CD4-positive, alpha-beta T cell treated with Interferon gamma for 1 hour (primary cell): Measurements from ENCODE around the gene MAPT.

Source experiments
- DNase-seq: peaks from one replicate; pipeline ENCODE4 v3.0.0-alpha.2; 2020

The MAPT gene

DNA sequence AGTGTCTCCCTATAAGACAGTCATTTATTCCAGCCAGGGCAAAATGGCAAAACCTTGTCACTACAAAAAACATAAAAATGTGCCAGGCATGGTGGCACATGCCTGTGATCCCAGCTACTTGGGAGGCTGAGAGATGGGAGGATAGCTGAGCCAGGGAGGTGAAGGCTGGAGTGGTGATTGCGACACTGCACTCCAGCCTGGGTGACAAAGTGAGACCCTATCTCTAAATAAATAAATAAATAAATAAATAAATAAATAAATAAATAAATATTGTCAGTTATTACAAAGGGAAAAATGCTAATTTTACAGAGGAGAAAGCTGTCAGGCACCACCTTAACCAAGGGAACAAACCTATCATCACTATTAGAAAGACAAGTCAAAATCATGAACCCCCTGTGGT lies 180.2 kb downstream of the MAPT start:
- DNase-seq = no peak
